Choroid plexus epithelial cell (primary cell): ENCODE data around the gene DPCD.

Experiments
- DNase-seq: peaks from one replicate; pipeline ENCODE4 v3.0.0-alpha.2; 2010; ENCODE audit warnings: low read depth
- H3K4me3 ChIP-seq: 2 replicates; pipeline ENCODE4 v1.5.1; 2011; ENCODE audit warnings: low read depth, mild to moderate bottlenecking, control low read depth, low read length, moderate library complexity
- CTCF ChIP-seq: conservative IDR thresholded peaks from 2 replicates; pipeline ENCODE4 v1.5.1; 2011; ENCODE audit warnings: low read depth, mild to moderate bottlenecking, control low read depth, inconsistent platforms, low read length, moderate library complexity

DPCD gene

DNA sequence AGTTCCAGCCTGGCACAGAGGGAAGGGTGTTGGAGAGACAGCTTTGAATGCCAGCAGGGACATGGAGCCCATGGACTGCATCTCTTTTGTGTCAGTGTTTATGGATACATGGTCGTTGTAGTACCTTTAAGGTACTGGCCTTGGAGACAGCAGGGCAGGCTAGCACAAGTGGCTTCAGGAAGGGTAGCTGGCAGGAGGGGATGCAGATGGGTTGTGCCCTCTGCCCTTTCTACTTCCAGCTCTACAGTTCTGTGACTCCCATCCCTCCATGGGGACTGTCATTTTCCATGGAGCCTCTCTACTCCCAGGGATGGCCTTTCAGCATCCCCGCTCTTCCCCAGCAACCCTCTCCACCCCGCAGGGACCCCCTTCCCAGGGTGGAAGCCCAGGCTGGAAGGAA lies 25.1 kb upstream of the DPCD start:
- H3K4me3 ChIP-seq, result no peak overlapping the region
- no peak for TF ChIP-seq CTCF
- no peak for DNase-seq

DNA sequence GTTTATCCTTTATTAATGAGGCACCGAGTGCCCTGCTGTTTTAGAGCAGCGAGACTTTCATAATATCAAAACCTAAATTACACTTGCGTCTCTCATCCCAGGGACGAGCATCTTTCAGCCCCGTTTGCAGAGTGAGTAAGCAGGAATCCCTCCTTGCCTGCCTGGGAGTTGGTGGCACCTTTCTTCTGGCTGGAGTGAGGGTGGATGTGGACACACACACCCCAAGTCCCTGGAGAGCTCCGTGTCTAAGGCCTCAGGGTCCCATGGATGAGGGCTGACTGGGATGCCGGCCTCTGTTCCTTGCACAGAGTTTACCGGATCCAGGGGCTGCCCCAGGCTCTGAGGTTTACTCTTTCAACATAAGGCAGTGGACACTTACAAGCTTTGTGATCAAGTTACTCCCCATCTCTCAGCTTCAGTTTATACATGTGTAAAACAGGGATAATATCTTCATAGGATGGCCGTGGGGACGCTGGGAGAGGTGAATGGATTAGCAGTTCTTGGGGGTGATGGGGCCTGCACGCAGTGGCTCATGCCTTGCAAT lies 24.6 kb upstream of the DPCD start:
- no peak for DNase-seq
- TF ChIP-seq CTCF, result no peak
- H3K4me3 ChIP-seq, result no peak overlapping the region

- no peak for TF ChIP-seq CTCF
- H3K4me3 ChIP-seq, result no peak overlapping the region
- DNase-seq, result no peak
These were observed 23.6 kb upstream of the DPCD start for GRCh38 chr10:101564490-101564991.

- H3K4me3 ChIP-seq, result no peak overlapping the region
- TF ChIP-seq CTCF, result no peak
These were observed 22.7 kb upstream of the DPCD start for GRCh38 chr10:101565370-101565900.

DNA sequence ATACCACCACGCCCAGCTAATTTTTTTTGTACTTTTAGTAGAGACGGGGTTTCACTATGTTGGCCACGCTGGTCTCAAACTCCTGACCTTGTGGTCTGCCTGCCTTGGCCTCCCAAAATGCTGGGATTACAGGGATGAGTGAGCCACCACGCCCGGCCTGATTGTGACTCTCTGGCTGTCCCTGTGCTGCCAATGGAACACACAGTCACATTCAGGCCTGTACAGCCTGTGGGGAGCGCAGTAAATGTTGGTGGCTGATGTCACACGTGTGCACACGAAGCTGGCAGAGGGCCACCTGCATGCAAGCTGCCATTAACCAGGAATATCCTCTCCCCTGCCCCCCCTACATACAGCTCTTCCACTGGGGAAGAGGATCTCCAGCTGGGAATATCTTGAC lies 22.2 kb upstream of the DPCD start:
- no peak overlapping the region for H3K4me3 ChIP-seq
- DNase-seq, result no peak
- TF ChIP-seq CTCF, result no peak

More at GRCh38 chr10:101565370-101565900, 22.7 kb upstream of the DPCD start:
- no peak for DNase-seq

GRCh38 chr10:101566333-101567164 lies 21.6 kb upstream of the DPCD start:
- peak overlapping the region; percentile 22 for H3K4me3 ChIP-seq
- peak; percentile 26 for TF ChIP-seq CTCF
- DNase-seq, result peak; percentile 48
